AG04450 (cell line): ENCODE results near the gene NR2C2. TPM values are rescaled to one million over a fixed set of nuclear protein-coding genes. Genes with fewer than 3 reads are reported as not detected.
"Not testable (repeated sequence)": the region's sequence is repeated elsewhere in the genome, so short reads cannot be mapped to it uniquely, and the experiment has no call there.

ENCODE experiments used
- CTCF ChIA-PET: fragments of 300-600, 350-600 bp; formaldehyde crosslinking; extraction: SDS; loops from one replicate; lab custom pipeline; 2022; ENCODE audit warnings: antibody characterized with exemption, inconsistent platforms; lab: Charles Lee
- POLR2A ChIA-PET: fragments of 350-600 bp; formaldehyde crosslinking; extraction: SDS; loops from one replicate; lab custom pipeline; 2021; ENCODE audit warnings: antibody characterized with exemption, inconsistent platforms; lab: Yijun Ruan, JAX
- DNase-seq: peaks from one replicate; pipeline ENCODE4 v3.0.0-alpha.2; 2011; ENCODE audit warnings: low read depth, low spot score
- H3K27ac ChIP-seq: one replicate; pipeline ENCODE4 v1.5.1; 2012; ENCODE audit warnings: low read depth, low read length, control low read depth
- H3K27me3 ChIP-seq: one replicate; pipeline ENCODE4 v1.6.0; 2012; ENCODE audit warnings: low read length; ENCODE audit not compliant: control insufficient read depth, insufficient read depth
- H3K4me3 ChIP-seq: 2 replicates; pipeline ENCODE4 v1.5.1; 2011; ENCODE audit warnings: mild to moderate bottlenecking, low read depth, low read length, control low read depth
- H3K9me3 ChIP-seq: 2 replicates; pipeline ENCODE4 v1.5.1; 2012; ENCODE audit warnings: low read length; ENCODE audit not compliant: control insufficient read depth, insufficient read depth
- CTCF ChIP-seq: IDR thresholded peaks from 2 replicates; pipeline ENCODE4 v1.5.1; 2011; ENCODE audit warnings: low read depth, low read length, control low read depth, inconsistent platforms
- polyA plus RNA-seq: library from polyadenylated mRNA; depleted of rRNA; stranded (reverse); fragments of >200 nt; gene quantifications from 2 replicates; pipeline ENCODE4 v1.2.3, GENCODE V29; 2011

The NR2C2 gene
- polyA plus RNA-seq, 1 experiment: 16.1 TPM

- no peak overlapping the region for H3K4me3 ChIP-seq
- no peak for TF ChIP-seq CTCF
- no peak overlapping the region for H3K27ac ChIP-seq
- POLR2A ChIA-PET: no interaction called here
- CTCF ChIA-PET: no interaction called here
- no peaks in the 10 kb centered on the region for H3K9me3 ChIP-seq
- no peaks in the 10 kb centered on the region for H3K27me3 ChIP-seq
- DNase-seq: no peak
Observed at GRCh38 chr3:14991818-14992612, 44.6 kb downstream of the NR2C2 start.

- H3K27ac ChIP-seq: no peak overlapping the region
- ChIA-PET POLR2A (no interaction called here), CTCF (no interaction called here)
- no peaks in the 10 kb centered on the region for H3K27me3 ChIP-seq
- DNase-seq: no peak
- no peak for TF ChIP-seq CTCF
- no peak overlapping the region for H3K4me3 ChIP-seq
- no peaks in the 10 kb centered on the region for H3K9me3 ChIP-seq
Observed at GRCh38 chr3:14997941-14998340, 50.6 kb downstream of the NR2C2 start.

- POLR2A ChIA-PET, H3K9me3 ChIP-seq, H3K27ac ChIP-seq, H3K4me3 ChIP-seq, CTCF ChIA-PET, H3K27me3 ChIP-seq, DNase-seq: not testable (repeated sequence)
Observed at GRCh38 chr3:14999182-14999581, 51.8 kb downstream of the NR2C2 start.

GRCh38 chr3:15007681-15008141, 60.3 kb downstream of the NR2C2 start:
- Histone ChIP-seq H3K27me3 (no peaks in the 10 kb centered on the region), H3K4me3 (no peak overlapping the region), H3K27ac (peak overlapping the region; percentile 78), H3K9me3 (no peaks in the 10 kb centered on the region; the same call in 1 of the 2 replicates)
- ChIA-PET POLR2A (interaction anchor here (0.6 to 1.0 kb wide), 4 partner anchors 34 to 61 kb away, joined by 3 to 6 read pairs (median 4); partner anchors contain the start of gene NR2C2), CTCF (no interaction called here)
- no peak for TF ChIP-seq CTCF
- DNase-seq: peak; percentile 77

GRCh38 chr3:15009167-15009566, 61.8 kb downstream of the NR2C2 start:
- no peak overlapping the region for H3K4me3 ChIP-seq
- TF ChIP-seq CTCF: no peak
- H3K27me3 ChIP-seq: no peaks in the 10 kb centered on the region
- no peaks in the 10 kb centered on the region; the same call in 1 of the 2 replicates for H3K9me3 ChIP-seq
- POLR2A ChIA-PET: no interaction called here
- no peak overlapping the region for H3K27ac ChIP-seq
- CTCF ChIA-PET: no interaction called here
- DNase-seq: no peak
